ENCODE results near the gene PSMC6. TPM values are rescaled to one million over a fixed set of nuclear protein-coding genes. Genes with fewer than 3 reads are reported as not detected.

The PSMC6 gene
- total and polyA plus RNA-seq, 2 of the 8 experiments (the other 6 are each of a cell fraction or from before 2014, with no cell fraction given) = 45.1 to 107 TPM

DNA sequence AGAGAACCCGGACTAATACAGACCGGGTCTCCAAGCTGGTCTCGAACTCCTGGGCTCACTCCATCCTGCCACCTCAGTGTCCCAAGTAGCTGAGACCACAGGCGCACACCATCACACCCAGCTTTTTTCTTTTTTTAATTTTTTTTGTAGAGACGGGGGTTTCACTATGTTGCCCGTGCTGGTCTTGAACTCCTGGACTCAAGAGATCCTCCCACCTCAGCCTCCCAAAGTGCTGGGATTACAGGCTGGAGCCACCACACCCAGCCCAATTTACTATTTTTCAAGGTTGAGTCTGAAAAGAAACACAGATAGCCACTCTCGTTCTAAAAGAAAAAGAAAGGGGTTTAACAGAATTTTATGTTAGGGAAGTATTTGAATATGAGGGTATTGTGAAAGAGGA is 13.5 kb upstream of the PSMC6 start:
- Histone ChIP-seq H2AFZ (ENCODE audit: low read length) (no peak overlapping the region), H3K9me3 (ENCODE audit: insufficient read depth in 2 of 2, low read depth in 1 of 2, low read length in 1 of 2) (no peaks in the 10 kb centered on the region), H4K5ac (ENCODE audit: insufficient read length, low read depth, low read length) (no peak overlapping the region), H3K4ac (replicated peaks; ENCODE audit: insufficient read length, low read depth, low read length) (no peak overlapping the region), H2AK5ac (ENCODE audit: low read depth, low read length) (no peak overlapping the region), H3K18ac (ENCODE audit: extremely low read depth, low read length) (no peak overlapping the region), H3K4me3 (ENCODE audit: extremely low read depth in 1 of 4, insufficient read depth in 2 of 4, low read depth in 3 of 4, low read length in 4 of 4) (no peak overlapping the region; a peak in 1 of 8 replicates), H3K36me3 (ENCODE audit: control insufficient read depth in 2 of 4, insufficient read depth in 4 of 4, low read length in 3 of 4) (no peaks in the 10 kb centered on the region), H2BK15ac (ENCODE audit: low read length) (no peak overlapping the region), H3K9ac (replicated peaks in 1 of 4; ENCODE audit: extremely low read depth in 1 of 4, low read depth in 3 of 4, low read length in 3 of 4) (no peak overlapping the region), H2BK20ac (ENCODE audit: low read length) (no peak overlapping the region), H2BK12ac (ENCODE audit: low read depth, low read length) (no peak overlapping the region), H3K79me1 (ENCODE audit: low read depth, low read length) (no peaks in the 10 kb centered on the region), H3K27me3 (replicated peaks in 1 of 4; ENCODE audit: control insufficient read depth in 3 of 4, extremely low read depth in 1 of 4, insufficient read depth in 3 of 4, low read length in 3 of 4) (no peaks in the 10 kb centered on the region), H4K8ac (ENCODE audit: extremely low read depth, insufficient read depth, low read length) (no peak overlapping the region), H4K91ac (replicated peaks; ENCODE audit: insufficient read length, low read length) (no peak overlapping the region), H3K4me1 (replicated peaks in 1 of 4; ENCODE audit: control insufficient read depth in 3 of 4, insufficient read depth in 4 of 4, low read length in 3 of 4) (peaks cover 0 to 3% (median 0%) of the 10 kb centered on the region in 4 experiments; a peak in 2 of 7 replicates), H3K56ac (replicated peaks; ENCODE audit: insufficient read length, low read depth, low read length) (no peak overlapping the region), H3K27ac (ENCODE audit: low read depth, low read length) (no peak overlapping the region), H3K14ac (ENCODE audit: insufficient read length) (no peak overlapping the region), H3K79me2 (ENCODE audit: control insufficient read depth in 1 of 2, insufficient read depth in 2 of 2, low read length in 2 of 2) (peaks cover 0 to 53% of the 10 kb centered on the region in 2 experiments; a peak in 2 of 4 replicates), H3K4me2 (ENCODE audit: insufficient read depth in 1 of 2, low read depth in 2 of 2, low read length in 2 of 2) (no peak overlapping the region), H4K20me1 (replicated peaks in 1 of 2; ENCODE audit: control insufficient read depth in 1 of 2, insufficient read depth in 2 of 2, low read length in 2 of 2) (peaks cover 0 to 6% of the 10 kb centered on the region in 2 experiments), H3K23me2 (ENCODE audit: low read depth, low read length) (peaks cover 6% of the 10 kb centered on the region; the same call in 1 of the 2 replicates), H2BK120ac (replicated peaks; ENCODE audit: low read depth, low read length) (no peak overlapping the region), H3K23ac (ENCODE audit: insufficient read length) (no peak overlapping the region), H2BK5ac (ENCODE audit: low read depth, low read length) (no peak overlapping the region)
- 95% methylated on average over 7 of the region's 7 CpGs; no CpG with 5 or more reads in 1 of the 2 experiments for WGBS, 2 experiments (ENCODE audit: extremely low coverage in 1 of 2, insufficient coverage in 1 of 2, insufficient read length in 1 of 2, insufficient replicate concordance in 2 of 2, low coverage in 1 of 2, low lambda C conversion rate in 2 of 2, missing lambda C conversion rate in 1 of 2)
- ChIA-PET POLR2A (ENCODE audit: partially characterized antibody) (interaction anchor here (1.3 to 1.9 kb wide), 2 partner anchors 13 to 14 kb away, joined by 4 to 6 read pairs; no protein-coding TSS in a partner anchor), CTCF (ENCODE audit: partially characterized antibody) (no interaction called here)
- FAIRE-seq = no peak
- DNase-seq (ENCODE audit: low read depth in 1 of 2, low spot score in 2 of 2) = no peak
- no peak for TF ChIP-seq YY1 (IDR thresholded peaks at IDR 0.05; ENCODE audit: low read depth, low read length)
- no peak for TF ChIP-seq RNF2 (IDR thresholded peaks at IDR 0.05; ENCODE audit: borderline replicate concordance, low read depth, low read length, missing control alignments, poor library complexity, severe bottlenecking)
- no peak for TF ChIP-seq HDAC6 (IDR thresholded peaks at IDR 0.05; ENCODE audit: low read depth, low read length)

Measured in H1 (cell line).